ENCODE measurements around the gene SMIM41. TPM values are rescaled to one million over a fixed set of nuclear protein-coding genes. Genes with fewer than 3 reads are reported as not detected.

SMIM41 gene
- total and polyA plus RNA-seq, 2 experiments from 2014 or later = not detected

GRCh38 chr12:52066346-52067080 lies 13.0 kb upstream of the SMIM41 start:
- no peak overlapping the region for H2AFZ ChIP-seq
- H3F3A ChIP-seq (ENCODE audit: insufficient read depth) = no peaks in the 10 kb centered on the region
- in situ Hi-C loops (cut with MboI) = no loop called here
- no peaks in the 10 kb centered on the region for H3K27me3 ChIP-seq (replicated peaks; ENCODE audit: insufficient read depth)
- H3K36me3 ChIP-seq (ENCODE audit: low read depth) = no peaks in the 10 kb centered on the region
- peaks cover 19% of the 10 kb centered on the region for H3K79me2 ChIP-seq (ENCODE audit: insufficient read depth)
- H3K27ac ChIP-seq = 0 out of 2 replicates have a peak overlapping the region, but pooled peaks have one; percentile 21
- no peaks in the 10 kb centered on the region for H4K20me1 ChIP-seq (ENCODE audit: insufficient read depth)
- H3K4me2 ChIP-seq (ENCODE audit: unreplicated experiment) = no peak overlapping the region
- 65 to 66% methylated on average over 8 of the region's 8 CpGs for WGBS, 2 experiments (ENCODE audit: low coverage in 1 of 2, low lambda C conversion rate in 2 of 2, missing lambda C conversion rate in 2 of 2)
- H3K4me3 ChIP-seq = no peak overlapping the region
- H3K9me3 ChIP-seq (ENCODE audit: low read depth) = no peaks in the 10 kb centered on the region
- H3K9ac ChIP-seq = no peak overlapping the region
- peaks cover 20% of the 10 kb centered on the region for H3K4me1 ChIP-seq (ENCODE audit: insufficient read depth)
- peak; percentile 63 for DNase-seq
- no peaks in the 10 kb centered on the region for H3K9me2 ChIP-seq (ENCODE audit: insufficient read depth)
- TF ChIP-seq EZH2 (IDR thresholded peaks at IDR 0.05; ENCODE audit: insufficient read depth, poor library complexity, severe bottlenecking) (no peak), EZH2phosphoT487 (IDR thresholded peaks at IDR 0.05; ENCODE audit: insufficient read depth, low read depth) (no peak)

- no peaks in the 10 kb centered on the region for H3K27me3 ChIP-seq (replicated peaks; ENCODE audit: insufficient read depth)
- H4K20me1 ChIP-seq (ENCODE audit: insufficient read depth) = no peaks in the 10 kb centered on the region; the same call in 1 of the 2 replicates
- no peak overlapping the region for H3K4me3 ChIP-seq
- H3K36me3 ChIP-seq (ENCODE audit: low read depth) = no peaks in the 10 kb centered on the region
- no peak overlapping the region for H2AFZ ChIP-seq
- in situ Hi-C loops (cut with MboI) = no loop called here
- TF ChIP-seq EZH2 (IDR thresholded peaks at IDR 0.05; ENCODE audit: insufficient read depth, poor library complexity, severe bottlenecking) (no peak), EZH2phosphoT487 (IDR thresholded peaks at IDR 0.05; ENCODE audit: insufficient read depth, low read depth) (no peak)
- peaks cover 24% of the 10 kb centered on the region for H3K79me2 ChIP-seq (ENCODE audit: insufficient read depth)
- H3K9me2 ChIP-seq (ENCODE audit: insufficient read depth) = no peaks in the 10 kb centered on the region
- peaks cover 25% of the 10 kb centered on the region for H3K4me1 ChIP-seq (ENCODE audit: insufficient read depth)
- H3K27ac ChIP-seq = no peak overlapping the region
- H3K9me3 ChIP-seq (ENCODE audit: low read depth) = no peaks in the 10 kb centered on the region
- no peak overlapping the region for H3K4me2 ChIP-seq (ENCODE audit: unreplicated experiment)
- H3K9ac ChIP-seq = no peak overlapping the region
- WGBS, 2 experiments (ENCODE audit: low coverage in 1 of 2, low lambda C conversion rate in 2 of 2, missing lambda C conversion rate in 2 of 2) = 68 to 72% methylated on average over 3 of the region's 3 CpGs
- no peak for DNase-seq
- no peaks in the 10 kb centered on the region for H3F3A ChIP-seq (ENCODE audit: insufficient read depth)
These were observed 12.5 kb upstream of the SMIM41 start for GRCh38 chr12:52067081-52067374.

DNA sequence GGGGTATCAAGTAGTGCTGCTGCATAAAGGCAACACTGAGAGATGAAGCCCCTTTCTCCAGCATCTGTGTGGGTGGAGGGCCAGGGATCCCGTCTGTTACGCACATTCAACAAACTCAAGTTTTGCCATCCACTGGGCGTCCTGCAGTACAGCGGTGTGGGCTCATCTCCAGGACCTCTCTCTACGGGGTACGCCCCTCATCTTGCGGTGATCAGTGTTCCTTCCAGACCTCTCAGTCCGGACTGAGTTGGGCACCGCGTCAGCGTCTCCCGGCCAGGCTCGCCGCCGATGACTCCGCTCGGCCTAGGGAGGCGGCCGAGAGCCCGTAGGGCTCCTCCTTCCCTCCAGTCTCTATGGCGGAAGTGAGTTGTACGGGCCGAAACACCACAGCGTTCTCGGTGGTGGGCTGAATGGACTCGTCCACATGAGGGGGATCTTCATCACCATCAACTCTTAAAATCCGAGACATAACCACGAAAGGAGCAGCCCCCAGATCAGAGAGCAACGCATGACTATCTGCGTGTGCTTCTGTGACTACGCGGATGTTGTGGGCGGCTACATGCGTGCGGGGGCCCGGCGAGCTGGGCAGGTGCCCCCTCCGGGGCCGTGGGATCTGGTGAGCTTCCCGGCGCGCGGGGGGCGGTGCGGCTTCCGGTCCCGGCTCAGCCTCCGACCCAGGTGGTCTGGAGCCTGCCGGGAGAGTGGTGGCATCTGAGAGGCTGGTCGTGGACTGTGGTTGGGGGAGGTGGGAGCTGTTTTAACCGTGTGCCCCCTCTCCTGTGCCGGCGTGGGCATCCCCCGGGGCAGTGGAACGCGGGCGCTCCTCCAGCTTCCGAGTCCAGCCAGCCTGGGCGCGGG lies 9.9 kb upstream of the SMIM41 start, which contains the start of gene ATG101:
TSS of gene ATG101 (plus strand) at position 652 of the 858 bp plus-strand sequence. CDS start 3,673 bp downstream, outside the sequence.
- Histone ChIP-seq H3K4me3 (peak within 1 kb of the TSS; percentile 100), H3K9me2 (ENCODE audit: insufficient read depth) (no peaks in the 10 kb centered on the region), H3K27ac (peak within 1 kb of the TSS; percentile 88), H3K9ac (peak within 1 kb of the TSS; percentile 99), H3K4me2 (ENCODE audit: unreplicated experiment) (peak within 1 kb of the TSS; percentile 89), H3K4me1 (ENCODE audit: insufficient read depth) (peaks cover 36% of the 10 kb centered on the region), H2AFZ (peak within 1 kb of the TSS; percentile 77), H3K27me3 (replicated peaks; ENCODE audit: insufficient read depth) (no peaks in the 10 kb centered on the region), H4K20me1 (ENCODE audit: insufficient read depth) (peaks cover 1% of the 10 kb centered on the region; the same call in 1 of the 2 replicates), H3K79me2 (ENCODE audit: insufficient read depth) (peaks cover 50% of the 10 kb centered on the region), H3F3A (ENCODE audit: insufficient read depth) (peaks cover 9% of the 10 kb centered on the region; the same call in 1 of the 2 replicates), H3K36me3 (ENCODE audit: low read depth) (no peaks in the 10 kb centered on the region; the same call in 1 of the 2 replicates), H3K9me3 (ENCODE audit: low read depth) (no peaks in the 10 kb centered on the region)
- no peak for TF ChIP-seq EZH2 (IDR thresholded peaks at IDR 0.05; ENCODE audit: insufficient read depth, poor library complexity, severe bottlenecking)
- no peak for TF ChIP-seq EZH2phosphoT487 (IDR thresholded peaks at IDR 0.05; ENCODE audit: insufficient read depth, low read depth)
- in situ Hi-C loops (cut with MboI) = no loop called here
- DNase-seq = peak; percentile 98
- WGBS, 2 experiments (ENCODE audit: low coverage in 1 of 2, low lambda C conversion rate in 2 of 2, missing lambda C conversion rate in 2 of 2) = 1 to 2% methylated on average over 51 to 59 of the region's 60 CpGs

- TF ChIP-seq EZH2 (IDR thresholded peaks at IDR 0.05; ENCODE audit: insufficient read depth, poor library complexity, severe bottlenecking) (no peak), EZH2phosphoT487 (IDR thresholded peaks at IDR 0.05; ENCODE audit: insufficient read depth, low read depth) (no peak)
- peak; percentile 79 for DNase-seq
- 1 to 2% methylated on average over 36 to 37 of the region's 37 CpGs for WGBS, 2 experiments (ENCODE audit: low coverage in 1 of 2, low lambda C conversion rate in 2 of 2, missing lambda C conversion rate in 2 of 2)
- peak overlapping the region; percentile 89 for H3K4me2 ChIP-seq (ENCODE audit: unreplicated experiment)
- in situ Hi-C loops (cut with MboI) = no loop called here
- H3K36me3 ChIP-seq (ENCODE audit: low read depth) = no peaks in the 10 kb centered on the region; the same call in 1 of the 2 replicates
- no peaks in the 10 kb centered on the region for H3K9me3 ChIP-seq (ENCODE audit: low read depth)
- H3K27me3 ChIP-seq (replicated peaks; ENCODE audit: insufficient read depth) = no peaks in the 10 kb centered on the region
- H3F3A ChIP-seq (ENCODE audit: insufficient read depth) = peaks cover 13% of the 10 kb centered on the region; the same call in 1 of the 2 replicates
- H3K4me3 ChIP-seq = peak overlapping the region; percentile 100
- peaks cover 2% of the 10 kb centered on the region for H4K20me1 ChIP-seq (ENCODE audit: insufficient read depth)
- peaks cover 58% of the 10 kb centered on the region for H3K79me2 ChIP-seq (ENCODE audit: insufficient read depth)
- H3K9ac ChIP-seq = peak overlapping the region; percentile 99
- H3K9me2 ChIP-seq (ENCODE audit: insufficient read depth) = no peaks in the 10 kb centered on the region
- H3K4me1 ChIP-seq (ENCODE audit: insufficient read depth) = peaks cover 41% of the 10 kb centered on the region
- peak overlapping the region; percentile 77 for H2AFZ ChIP-seq
- H3K27ac ChIP-seq = peak overlapping the region; percentile 88
These were observed 9.1 kb upstream of the SMIM41 start for GRCh38 chr12:52070185-52070925.
